HG03439 (cell line): Measurements from ENCODE around the gene NXT1.
A peak's percentile ranks its signal among the peaks of the same experiment; 100 is the strongest.

ENCODE experiments used
- ATAC-seq: cut with Tn5 transposase; IDR thresholded peaks from one replicate; pipeline ENCODE4 v1.9.1; 2021; ENCODE audit warnings: mild to moderate bottlenecking, moderate library complexity; ENCODE audit not compliant: unreplicated experiment

Gene NXT1

GRCh38 chr20:23358923-23359593 is 8.5 kb downstream of the NXT1 start:
- ATAC-seq: no peak

- ATAC-seq: no peak
Observed at GRCh38 chr20:23360531-23360930, 9.9 kb downstream of the NXT1 start.

- ATAC-seq: no peak
Observed at GRCh38 chr20:23361119-23361475, 10.5 kb downstream of the NXT1 start.

GRCh38 chr20:23361476-23362391 is 11.1 kb downstream of the NXT1 start, which contains the start of gene GZF1:
Gene GZF1 (plus strand): TSS chr20:23362182. CDS start chr20:23364384, 2,202 bp downstream.
- peak; percentile 65 for ATAC-seq

GRCh38 chr20:23362392-23363256 is 12.0 kb downstream of the NXT1 start:
- peak; percentile 9 for ATAC-seq

GRCh38 chr20:23363257-23363649 is 12.7 kb downstream of the NXT1 start:
- no peak for ATAC-seq

GRCh38 chr20:23365390-23366165 is 15.0 kb downstream of the NXT1 start:
- ATAC-seq: no peak

- ATAC-seq: no peak
Observed at GRCh38 chr20:23366384-23366783, 15.8 kb downstream of the NXT1 start.

GRCh38 chr20:23367770-23368169 is 17.2 kb downstream of the NXT1 start:
- ATAC-seq: no peak

GRCh38 chr20:23368316-23369071 is 17.9 kb downstream of the NXT1 start:
- no peak for ATAC-seq

GRCh38 chr20:23369072-23369823 is 18.7 kb downstream of the NXT1 start:
- ATAC-seq: no peak

- no peak for ATAC-seq
Observed at GRCh38 chr20:23370274-23370673, 19.7 kb downstream of the NXT1 start.

- no peak for ATAC-seq
Observed at GRCh38 chr20:23370873-23371272, 20.3 kb downstream of the NXT1 start.

GRCh38 chr20:23371496-23371895 is 20.9 kb downstream of the NXT1 start:
- ATAC-seq: no peak

- no peak for ATAC-seq
Observed at GRCh38 chr20:23374441-23374840, 23.9 kb downstream of the NXT1 start.

GRCh38 chr20:23375827-23376226 is 25.2 kb downstream of the NXT1 start:
- ATAC-seq: no peak

GRCh38 chr20:23379772-23380171 is 29.2 kb downstream of the NXT1 start:
- no peak for ATAC-seq

- ATAC-seq: no peak
Observed at GRCh38 chr20:23381876-23382275, 31.3 kb downstream of the NXT1 start.
